NT2/D1 (cell line): ENCODE data around the gene WNK2.

ENCODE experiments used
- SUZ12 ChIP-seq: IDR thresholded peaks from 2 replicates; pipeline ENCODE4 v1.6.1; 2011; ENCODE audit not compliant: insufficient read length, insufficient read depth; ENCODE audit errors: extremely low read depth
- YY1 ChIP-seq: IDR thresholded peaks from 2 replicates; pipeline ENCODE4 v1.6.1; 2011; ENCODE audit not compliant: insufficient read length, insufficient read depth
- ZNF274 ChIP-seq: IDR thresholded peaks from 2 replicates; pipeline ENCODE4 v1.6.1; 2011; ENCODE audit warnings: mild to moderate bottlenecking, low read depth, low read length

DNA sequence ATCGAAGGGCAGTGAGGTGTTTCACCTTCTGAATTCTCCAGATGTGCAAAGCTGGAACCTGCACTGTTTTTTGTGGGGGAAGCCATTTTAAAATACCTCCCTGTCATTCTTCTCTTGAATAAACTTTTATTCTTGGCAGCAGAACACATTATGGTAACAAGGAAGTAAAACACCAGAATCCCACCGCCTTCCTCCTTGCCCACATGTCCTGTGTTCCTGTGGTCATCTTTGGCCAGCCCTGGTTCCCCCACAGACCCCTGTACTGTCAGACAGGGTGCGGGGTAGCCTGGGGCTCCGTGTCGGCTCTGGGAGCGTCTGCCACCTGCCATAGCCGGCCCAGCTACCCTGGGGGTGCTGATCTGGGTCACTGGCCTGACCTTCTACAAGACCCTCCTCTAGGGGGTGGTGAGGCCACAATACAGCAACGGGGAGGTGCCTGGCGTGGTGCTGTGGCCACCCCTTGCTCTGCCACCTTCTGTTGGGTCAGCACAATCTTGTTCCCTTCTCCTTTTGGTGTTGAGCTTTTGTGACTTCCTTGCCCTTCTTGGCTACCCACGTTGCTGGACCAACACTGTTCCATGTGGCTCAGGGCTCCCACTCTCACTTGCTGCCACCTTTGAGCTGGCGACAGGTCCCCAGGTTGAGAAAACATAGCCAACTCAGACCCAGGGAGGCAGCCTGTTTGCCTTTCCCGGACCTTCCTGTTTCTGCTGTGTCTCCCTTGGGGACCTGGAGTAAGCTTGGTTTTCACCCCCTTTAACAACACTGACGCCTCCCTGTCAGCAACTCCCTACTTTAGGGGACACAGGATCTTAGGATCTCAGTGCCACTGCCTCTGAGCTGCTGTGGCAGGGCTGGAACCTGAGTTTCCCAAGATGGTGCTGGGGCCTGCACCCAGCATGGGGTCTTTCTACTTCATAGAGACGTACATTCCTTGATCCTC, 4.8 kb downstream of the WNK2 start:
- TF ChIP-seq ZNF274 (no peak), SUZ12 (no peak), YY1 (no peak)
